GM21786 (cell line): ENCODE measurements around the gene SRGN.
A peak's percentile ranks its signal among the peaks of the same experiment; 100 is the strongest.

Experiments used
- ATAC-seq: cut with Tn5 transposase; IDR thresholded peaks from one replicate; pipeline ENCODE4 v1.9.1; 2021; ENCODE audit not compliant: unreplicated experiment

The SRGN gene

DNA sequence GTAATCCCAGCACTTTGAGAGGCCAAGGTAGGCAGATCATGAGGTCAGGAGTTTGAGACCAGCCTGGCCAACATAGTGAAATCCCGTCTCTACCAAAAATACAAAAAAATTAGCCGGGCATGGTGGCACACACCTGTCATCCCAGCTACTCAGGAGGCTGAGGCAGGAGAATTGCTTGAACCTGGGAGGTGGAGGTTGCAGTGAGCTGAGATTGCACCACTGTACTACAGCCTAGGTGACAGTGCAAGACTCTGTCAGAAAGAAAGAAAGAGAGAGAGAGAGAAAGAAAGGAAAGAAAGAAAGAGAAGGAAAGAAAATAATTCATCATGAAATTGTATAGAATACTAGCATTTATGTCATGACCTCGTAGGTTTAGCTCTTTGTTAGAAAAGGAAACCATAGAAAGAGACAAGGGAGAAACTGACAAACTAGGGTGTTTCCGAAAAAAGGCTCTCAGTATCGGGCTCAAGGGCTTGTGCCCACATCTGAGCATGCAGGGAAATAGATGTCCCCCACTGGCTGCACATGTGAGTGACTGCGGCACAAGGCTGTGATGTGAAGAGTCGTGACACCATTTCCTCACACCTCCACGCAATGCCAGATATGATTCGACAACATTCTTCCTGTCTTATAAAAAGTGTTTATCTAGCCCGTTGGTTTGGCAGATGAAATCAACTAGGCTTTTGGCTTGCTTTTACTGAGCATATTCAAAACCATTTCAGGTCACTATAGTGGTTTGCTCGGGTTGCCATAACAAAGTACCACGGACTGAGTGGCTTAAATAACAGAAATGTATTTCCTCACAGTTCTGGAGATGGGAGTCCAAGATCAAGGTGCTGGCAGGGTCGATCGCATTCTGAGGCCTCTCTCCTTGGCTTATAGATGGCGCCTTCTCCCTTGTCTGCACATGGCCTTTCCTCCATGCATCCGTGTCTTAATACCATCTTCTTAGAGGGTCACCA, 2.0 kb downstream of the SRGN start:
- ATAC-seq, result peak; percentile 40

DNA sequence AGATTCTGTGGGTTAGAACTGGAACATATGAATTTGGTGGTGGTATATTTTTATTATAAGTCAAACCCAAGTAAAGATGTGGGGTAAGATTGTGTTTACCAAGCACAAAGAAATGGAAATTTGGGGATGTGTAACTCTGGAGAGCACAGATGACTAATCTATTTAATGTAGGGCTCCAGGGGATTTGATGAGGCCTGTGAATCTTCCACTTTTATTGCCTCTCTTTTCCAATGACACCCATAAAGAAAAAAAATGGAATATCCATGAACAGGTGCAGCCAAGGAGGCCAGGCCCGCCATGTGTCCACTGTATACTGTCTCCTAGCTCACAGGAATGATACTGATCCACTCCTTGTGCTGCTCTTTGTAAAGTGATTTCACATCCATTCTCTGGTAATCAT, 2.8 kb downstream of the SRGN start:
- no peak for ATAC-seq

DNA sequence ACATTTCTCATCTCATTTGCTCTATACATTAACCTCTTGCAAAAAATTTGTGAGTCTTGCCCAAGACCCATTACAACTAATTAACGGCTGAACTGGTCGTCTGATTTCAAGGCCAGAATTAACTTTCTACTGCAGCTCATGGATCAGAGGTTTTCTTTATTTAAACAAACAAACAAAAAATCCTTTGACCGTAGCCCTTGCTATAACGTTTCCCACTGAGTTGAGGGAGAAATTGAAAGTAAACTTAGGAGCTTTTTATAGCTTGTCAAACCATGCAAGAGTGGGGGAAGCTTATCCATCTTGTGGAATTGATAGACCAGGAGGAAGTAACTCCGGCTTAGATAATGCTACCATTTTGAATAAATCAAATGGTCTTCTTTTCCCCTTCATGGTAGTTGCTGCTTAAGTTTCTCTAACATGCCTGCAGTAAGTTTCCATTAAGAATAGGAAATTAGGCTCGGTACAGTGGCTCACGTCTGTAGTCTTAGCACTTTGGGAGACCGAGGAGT, 3.3 kb downstream of the SRGN start:
- ATAC-seq, result no peak

DNA sequence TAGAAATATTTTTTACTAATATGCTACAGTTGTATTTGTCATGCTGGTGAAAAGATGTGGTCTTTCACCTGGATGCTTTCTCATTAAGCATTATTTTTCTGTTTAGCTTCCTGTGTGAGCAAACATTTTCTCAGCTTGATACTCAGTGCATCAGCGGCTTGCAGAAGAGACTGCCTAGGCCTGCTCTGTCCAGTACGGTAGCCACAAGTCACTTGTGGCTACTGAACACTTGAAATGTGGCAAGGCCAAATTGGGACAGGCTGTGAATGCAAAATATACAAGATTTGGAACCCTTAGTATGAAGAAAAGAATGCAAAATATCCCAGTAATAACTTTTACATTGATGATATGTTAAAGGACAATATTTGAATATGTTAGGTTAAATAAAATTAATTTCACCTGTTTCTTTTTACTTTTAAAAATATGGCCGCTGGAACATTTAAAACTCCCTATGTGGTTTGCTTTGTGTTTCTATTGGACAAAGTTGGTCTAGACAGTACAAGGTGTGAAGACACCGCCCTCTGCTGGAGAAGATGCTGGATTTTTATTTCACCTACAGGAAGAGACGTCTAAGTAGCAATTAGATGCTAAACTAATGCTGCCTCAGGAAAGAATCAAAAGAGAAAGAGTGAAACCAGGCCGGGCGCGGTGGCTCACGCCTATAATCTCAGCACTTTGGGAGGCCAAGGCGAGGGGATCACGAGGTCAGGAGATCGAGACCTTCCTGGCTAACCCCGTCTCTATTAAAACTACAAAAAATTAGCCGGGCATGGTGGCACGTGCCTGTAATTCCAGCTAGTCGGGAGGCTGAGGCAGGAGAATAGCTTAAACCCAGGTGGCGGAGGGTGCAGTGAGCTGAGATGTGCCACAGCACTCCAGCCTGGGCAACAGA, 5.3 kb downstream of the SRGN start:
- no peak for ATAC-seq

DNA sequence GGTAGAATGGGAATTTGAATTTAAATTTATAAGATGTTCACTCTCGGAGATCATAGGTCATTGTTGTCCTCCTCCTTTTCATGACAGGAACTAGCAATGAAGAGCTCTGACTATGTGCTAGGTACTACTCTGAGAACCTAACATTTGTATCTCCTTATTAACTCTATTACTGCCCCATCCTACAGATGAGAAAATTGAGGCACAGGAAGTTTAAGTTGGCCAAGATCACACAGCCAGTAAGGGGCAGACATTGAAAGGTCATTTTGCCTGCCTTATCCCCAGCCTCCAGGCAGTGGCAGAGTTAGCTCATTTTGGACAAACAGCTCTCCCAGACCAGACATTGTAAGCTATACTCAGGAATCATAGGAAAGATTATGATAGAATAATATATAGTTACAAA, 6.0 kb downstream of the SRGN start:
- no peak for ATAC-seq

DNA sequence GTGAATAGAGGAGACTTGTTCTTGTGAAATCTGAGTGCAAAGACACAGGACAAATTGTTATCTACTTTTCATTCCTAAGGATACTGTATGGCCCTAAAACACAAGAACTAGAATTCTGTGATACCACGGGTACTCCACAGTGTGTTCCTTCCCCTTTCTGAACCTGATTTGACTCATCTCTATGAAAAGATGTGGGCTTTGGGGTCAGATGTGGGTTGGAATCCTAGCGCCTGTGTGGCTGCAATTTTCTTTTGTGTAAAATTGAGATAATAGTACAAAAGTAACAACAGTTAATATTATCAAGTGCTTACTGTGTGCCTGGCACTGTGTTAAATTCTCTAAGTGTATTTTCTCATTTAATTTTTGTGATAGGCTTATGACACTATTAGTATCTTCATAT, 8.1 kb downstream of the SRGN start:
- ATAC-seq, result no peak

DNA sequence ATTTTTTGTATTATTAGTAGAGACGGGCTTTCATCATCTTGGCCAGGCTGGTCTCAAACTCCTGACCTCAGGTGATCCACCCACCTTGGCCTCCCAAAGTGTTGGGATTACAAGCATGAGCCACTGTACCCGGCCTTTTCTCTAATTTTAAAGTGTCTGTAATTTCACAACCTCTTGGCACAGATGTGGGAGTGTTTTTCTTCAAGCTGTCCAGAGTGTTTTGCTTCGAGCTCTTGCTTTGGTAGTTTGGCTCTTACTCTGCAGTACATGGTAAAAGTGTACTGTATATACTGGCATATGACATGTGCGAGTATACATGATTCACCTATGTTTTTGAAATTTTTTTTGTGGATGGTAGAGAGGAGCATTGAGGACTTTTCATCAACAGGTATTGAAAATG, 9.8 kb downstream of the SRGN start:
- ATAC-seq, result no peak

DNA sequence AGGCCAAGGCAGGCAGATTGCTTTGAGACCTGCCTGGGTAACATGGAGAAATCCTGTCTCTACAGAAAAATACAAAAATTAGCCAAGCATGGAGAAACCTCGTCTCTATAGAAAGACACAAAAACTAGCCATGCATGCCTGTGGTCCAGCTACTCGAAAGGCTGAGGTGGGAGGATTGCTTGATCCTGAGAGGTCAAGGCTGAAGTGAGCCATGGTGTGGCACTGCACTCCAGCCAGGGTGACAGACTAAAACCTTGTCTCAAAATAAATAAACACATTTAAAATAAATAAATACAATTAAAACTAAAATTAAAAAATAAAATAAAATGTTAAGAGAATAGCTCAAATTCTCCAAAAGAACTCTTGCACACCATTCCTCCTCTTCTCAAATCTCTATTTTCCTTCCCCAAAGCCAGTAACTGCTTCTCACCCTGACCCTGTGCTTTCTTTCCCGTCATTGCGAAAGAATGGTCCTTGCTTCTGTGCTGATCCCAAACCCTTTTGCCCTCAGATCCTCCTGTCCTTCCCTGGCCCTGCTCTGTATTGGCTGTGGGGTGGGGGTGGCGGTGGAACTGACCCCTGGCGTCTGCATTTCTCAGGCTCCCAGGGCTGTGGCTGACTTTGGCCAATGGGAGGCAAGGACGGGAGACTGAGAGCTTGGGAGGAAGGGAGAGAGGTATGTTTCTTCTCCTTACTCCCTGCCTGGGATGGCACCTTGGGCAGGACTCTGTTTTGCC, 12.4 kb downstream of the SRGN start:
- ATAC-seq, result no peak

DNA sequence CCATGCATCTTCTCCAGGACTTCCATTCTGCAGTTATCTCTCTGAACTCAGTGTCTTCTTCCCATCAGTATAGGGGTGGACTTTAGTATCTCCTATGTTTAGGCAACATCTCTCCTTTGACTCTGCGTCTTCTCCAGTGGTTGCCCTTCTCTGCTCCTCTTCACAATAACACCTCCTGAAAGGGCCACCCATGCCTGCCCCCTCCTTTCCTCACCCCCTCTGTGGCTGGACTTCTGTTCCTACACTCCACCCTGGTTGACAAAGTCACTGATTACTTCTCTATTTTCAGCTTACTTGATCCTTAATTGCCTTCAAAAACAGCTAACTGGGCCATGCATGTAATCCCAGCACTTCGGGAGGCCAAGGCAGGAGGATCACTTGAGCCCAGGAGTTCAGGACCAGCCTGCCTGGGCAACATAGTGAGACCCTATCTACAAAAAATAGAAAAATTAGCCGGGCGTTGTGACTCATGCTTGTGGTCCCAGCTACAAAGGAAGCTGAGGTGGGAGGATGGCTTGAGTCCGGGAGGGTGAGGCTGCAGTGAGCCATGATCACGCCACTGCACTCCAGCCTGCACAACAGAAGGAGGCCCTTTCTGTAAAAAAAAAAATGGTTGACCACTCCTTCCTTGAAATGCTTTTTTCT, 13.7 kb downstream of the SRGN start:
- ATAC-seq, result no peak

DNA sequence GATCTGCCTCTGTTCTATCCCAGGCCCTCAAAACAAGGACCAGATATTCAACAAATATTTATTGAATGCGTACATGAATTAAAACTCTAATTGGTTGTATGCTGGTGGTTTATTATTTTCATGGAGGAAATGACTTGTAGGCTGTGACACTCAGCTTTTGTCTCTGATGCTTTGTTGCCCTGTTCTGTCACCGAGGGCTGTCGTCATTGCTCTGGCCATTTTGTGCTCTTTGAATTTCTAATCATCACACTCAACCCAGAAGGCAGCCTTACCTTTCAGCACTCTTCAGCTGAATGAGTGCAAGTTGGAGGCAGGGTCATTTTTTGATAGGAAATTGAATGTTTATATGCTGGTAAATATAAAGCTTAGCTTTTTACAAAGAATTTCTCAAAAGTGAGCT, 14.5 kb downstream of the SRGN start:
- ATAC-seq, result no peak

DNA sequence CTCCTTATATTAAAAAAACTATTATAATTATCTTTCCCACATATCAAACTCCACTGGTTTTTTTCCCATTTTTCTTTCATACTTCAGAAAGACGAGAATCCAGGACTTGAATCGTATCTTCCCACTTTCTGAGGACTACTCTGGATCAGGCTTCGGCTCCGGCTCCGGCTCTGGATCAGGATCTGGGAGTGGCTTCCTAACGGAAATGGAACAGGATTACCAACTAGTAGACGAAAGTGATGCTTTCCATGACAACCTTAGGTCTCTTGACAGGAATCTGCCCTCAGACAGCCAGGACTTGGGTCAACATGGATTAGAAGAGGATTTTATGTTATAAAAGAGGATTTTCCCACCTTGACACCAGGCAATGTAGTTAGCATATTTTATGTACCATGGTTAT, 15.9 kb downstream of the SRGN start:
- no peak for ATAC-seq

DNA sequence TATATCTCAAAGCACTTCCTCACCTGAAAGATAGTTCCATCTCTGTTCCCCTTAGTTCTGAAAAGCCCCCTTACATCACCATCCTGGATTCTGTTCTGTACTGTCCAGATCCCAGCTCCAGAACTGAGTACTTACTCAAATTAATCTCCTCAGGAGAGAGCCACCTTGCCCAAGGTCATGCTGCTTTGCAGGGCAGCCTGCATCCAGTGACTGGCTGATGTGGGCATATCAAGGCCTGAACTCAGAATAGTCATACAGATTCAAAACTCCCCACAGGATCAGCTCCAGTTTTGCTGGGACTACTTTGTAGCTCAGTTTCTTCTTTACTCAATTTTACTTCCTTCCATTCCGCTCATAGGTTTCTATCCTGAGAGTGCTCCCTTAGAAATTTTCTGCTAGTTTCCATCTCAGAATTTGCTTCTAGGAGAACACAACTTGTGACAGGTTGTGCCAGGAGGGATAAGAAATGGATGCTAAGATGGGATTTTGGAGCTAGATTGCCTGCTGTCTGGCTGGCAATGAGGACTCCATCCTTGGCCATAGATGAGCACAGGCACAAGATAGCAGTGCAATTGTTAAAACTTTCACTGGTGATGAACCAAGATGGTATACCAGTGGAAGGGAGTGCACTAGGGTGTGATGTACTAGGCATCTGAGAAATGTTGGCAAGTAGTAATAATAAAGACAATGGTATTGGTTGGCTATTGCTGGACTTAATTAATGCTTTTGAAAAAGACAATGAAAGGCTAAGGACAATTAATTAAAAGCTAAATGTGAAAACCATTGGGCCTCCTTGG, 17.3 kb downstream of the SRGN start:
- no peak for ATAC-seq

DNA sequence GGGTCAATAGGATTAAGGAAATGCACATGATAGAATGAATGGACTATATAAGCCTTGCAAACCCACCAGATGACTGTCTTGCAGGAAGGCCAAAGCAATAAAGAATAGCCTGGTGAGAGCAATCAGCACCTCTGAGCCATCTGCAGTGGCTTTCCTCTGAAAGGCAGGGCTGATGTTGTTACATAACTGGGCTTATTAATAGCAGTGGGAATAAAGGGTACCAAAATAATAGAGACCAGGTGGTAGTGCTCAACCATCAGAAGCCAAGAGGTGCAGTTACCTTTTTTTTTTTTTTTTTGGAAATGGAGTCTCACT, 19.2 kb downstream of the SRGN start:
- no peak for ATAC-seq

DNA sequence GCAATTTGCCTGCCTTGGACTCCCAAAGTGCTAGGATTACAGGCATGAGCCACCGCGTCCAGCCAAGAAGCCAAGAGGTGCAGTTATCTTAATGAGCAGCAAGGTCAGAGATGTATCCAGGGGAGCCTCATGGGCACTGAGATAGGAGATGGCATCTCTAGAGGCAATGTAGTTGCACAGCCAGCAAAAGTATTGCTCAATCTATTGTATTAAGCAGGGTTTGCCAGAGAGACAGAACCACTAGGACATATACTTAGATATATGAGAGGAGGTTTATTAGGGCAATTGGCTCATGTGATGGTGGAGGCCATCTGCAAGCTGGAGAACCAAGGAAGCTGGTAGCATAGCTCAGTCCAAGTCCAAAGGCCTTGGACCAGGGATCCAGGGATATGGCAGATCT, 19.8 kb downstream of the SRGN start:
- no peak for ATAC-seq

DNA sequence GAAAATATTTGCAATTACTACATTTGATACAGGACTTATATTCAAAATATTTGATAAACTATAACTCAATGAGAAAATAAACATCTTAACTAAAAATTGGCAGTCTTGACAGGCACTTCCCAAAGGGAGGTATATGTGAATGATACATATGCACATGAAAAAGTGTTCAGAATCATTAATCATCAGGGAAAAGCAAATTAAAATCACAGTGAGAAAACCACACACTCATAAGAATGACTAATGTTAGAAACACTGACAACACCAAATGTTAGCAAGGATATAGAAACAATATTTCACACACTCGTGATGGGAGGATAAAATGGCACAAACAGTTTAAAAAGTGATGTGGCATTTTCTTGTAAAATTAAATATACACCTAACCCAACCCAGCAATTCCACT, 32.0 kb downstream of the SRGN start:
- ATAC-seq, result no peak

DNA sequence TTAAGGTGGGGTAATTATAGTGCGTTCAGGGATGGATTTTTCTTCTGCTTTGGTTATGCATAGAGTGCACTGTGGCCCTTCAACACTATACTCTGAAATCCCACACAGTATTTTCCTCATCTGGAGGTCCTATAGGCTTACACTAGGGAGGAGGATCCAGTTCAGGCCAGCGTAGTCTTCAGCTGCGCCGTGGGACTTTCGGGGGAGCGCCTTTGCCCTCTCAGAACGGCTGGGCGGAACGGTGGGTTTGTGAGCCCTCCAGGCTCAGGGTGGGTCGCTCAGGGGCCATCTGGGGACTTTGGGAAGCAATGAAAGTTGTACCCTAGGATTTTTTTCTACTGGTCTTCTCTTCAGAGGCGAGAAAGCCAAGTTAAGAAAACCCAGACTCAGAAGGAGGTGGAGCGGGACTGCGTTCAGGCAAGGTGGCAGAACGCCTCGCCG, 35.4 kb downstream of the SRGN start:
- peak; percentile 25 for ATAC-seq

DNA sequence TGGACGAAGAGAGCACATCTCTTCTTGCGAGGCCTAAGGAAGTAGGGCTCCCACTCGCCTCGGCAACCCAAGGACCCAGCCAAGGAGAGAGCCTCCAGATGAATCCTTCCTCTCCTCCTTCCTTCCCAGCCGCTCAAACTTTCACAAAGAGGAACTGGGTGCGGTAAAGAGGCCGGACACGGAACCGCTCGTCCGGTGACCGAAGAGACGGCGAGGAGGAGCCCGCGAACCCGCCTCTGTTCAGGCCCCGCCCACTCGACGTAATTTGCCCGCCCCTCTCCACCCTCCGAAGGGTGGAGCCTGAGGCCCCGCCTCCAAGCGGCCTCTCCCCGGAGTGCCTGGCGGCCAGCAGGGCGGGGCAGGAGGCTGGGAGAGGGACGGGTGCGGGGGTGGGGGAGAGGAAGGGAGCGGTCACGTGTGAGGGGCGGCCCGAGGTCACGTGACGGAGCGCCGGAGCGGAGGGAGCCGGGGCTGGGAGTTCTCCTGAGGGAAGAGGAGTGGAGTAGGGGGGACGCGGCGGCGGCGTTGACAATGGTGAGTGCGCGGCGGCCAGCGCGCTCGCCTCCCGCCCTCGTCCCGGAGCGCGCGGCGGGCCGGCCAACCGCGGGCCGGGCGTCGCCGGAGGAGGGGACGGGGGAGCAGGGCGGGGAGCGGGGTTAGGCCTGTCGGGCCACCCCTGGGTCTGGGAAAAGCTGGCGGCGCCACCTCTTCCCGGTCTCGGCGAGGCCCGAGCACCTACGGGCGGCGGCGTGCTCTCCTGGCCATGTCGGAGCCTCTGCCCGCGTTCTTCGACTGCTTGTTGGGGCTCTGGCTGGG, 36.1 kb downstream of the SRGN start, which contains the start of gene VPS26A:
VPS26A (plus strand) TSS at position 432 of the 816 bp plus-strand sequence; CDS start at position 532, 100 bp downstream.
- ATAC-seq, result peak; percentile 73

DNA sequence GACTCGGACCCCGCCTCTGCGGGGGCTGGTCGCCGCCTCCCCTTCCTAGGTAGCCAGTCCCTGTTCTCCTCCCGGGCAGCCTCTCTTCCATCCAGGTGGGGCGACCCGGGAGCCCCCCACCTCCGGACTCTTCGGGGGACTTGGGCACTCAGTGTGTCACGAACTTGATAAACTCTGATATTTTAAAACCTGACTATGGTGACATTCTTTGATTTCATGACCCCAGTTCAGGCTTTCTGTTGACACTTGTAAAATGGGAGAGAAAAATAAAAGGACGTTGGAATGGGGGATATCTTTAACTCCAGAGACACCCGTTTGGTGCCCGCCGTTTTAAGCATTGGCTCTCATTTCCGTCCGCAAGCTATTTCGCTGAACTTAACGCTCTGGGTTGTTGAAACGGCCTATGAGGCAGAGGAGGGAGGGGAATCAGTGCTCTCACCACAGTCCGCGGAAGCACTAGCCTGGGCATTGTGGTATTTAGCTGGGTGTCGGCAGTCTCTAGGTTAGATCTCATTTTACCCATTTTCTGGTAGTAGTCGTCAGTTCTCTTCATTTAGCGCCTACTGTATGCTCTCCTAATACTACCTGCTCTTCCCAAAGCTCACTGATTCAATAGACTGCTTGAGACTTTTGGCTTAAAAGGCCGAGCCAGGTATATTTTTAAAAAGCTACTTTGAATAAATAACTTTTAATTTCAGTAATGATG, 36.8 kb downstream of the SRGN start:
- peak; percentile 13 for ATAC-seq
